Gastrocnemius medialis (tissue), 4 donors: ENCODE measurements around the gene ZNF580. TPM values are rescaled to one million over a fixed set of nuclear protein-coding genes. Genes with fewer than 3 reads are reported as not detected.
A peak's percentile ranks its signal among the peaks of the same experiment; 100 is the strongest.

Experiments used
- ATAC-seq, 2 donors: fragments of 150-250 bp; one replicate each; pipeline ENCODE4 v1.9.1; 2016
- DNase-seq, 2 donors: peaks; one replicate each; pipeline ENCODE4 v3.0.0-alpha.2; 2019
- H3K27ac ChIP-seq, 4 donors: fragments of 200-600 bp; sonication (generic); 1 replicate in 1 of 4; 2 replicates in 3 of 4; pipeline ENCODE4 v1.5.1; 2016 to 2018; ENCODE audit warnings: mild to moderate bottlenecking in 2 of 4, moderate library complexity in 1 of 4
- H3K27me3 ChIP-seq, 3 donors: fragments of 200-600 bp; sonication (generic) in 2 of 3; 1 replicate in 1 of 3; 2 replicates in 2 of 3; pipeline versions ENCODE4 v1.5.1 to v1.6.0; 2016 to 2019; ENCODE audit warnings: mild to moderate bottlenecking in 1 of 3, moderate library complexity in 1 of 3
- H3K36me3 ChIP-seq, 2 donors: fragments of 200-600 bp; sonication (generic) in 1 of 2; one replicate each; pipeline ENCODE4 v1.5.1; 2017 to 2018
- H3K4me1 ChIP-seq, 2 donors: fragments of 200-600 bp; sonication (generic) in 1 of 2; one replicate each; pipeline ENCODE4 v1.5.1; 2016 to 2017; ENCODE audit warnings: mild to moderate bottlenecking in 2 of 2
- H3K4me3 ChIP-seq, 4 donors: fragments of 200-600 bp; sonication (generic) in 3 of 4; 1 replicate in 1 of 4; 2 replicates in 3 of 4; pipeline ENCODE4 v1.5.1; 2016 to 2019; ENCODE audit warnings: mild to moderate bottlenecking in 2 of 4
- H3K9me3 ChIP-seq, 3 donors: fragments of 200-600 bp; sonication (generic) in 2 of 3; 1 replicate in 1 of 3; 2 replicates in 2 of 3; pipeline ENCODE4 v1.5.1; 2016 to 2019
- CTCF ChIP-seq, 5 experiments: fragments of 450-650 bp in 3 of 5; fragments of 200-600 bp in 2 of 5; sonication (generic) in 2 of 5; IDR thresholded peaks in 4 of 5; conservative IDR thresholded peaks in 1 of 5; 1 replicate in 4 of 5; 2 replicates in 1 of 5; pipeline ENCODE4 v1.5.1; 2016 to 2019; ENCODE audit warnings: antibody characterized with exemption in 5 of 5, mild to moderate bottlenecking in 3 of 5, moderate library complexity in 3 of 5
- POLR2A ChIP-seq, 2 donors: fragments of 450-650 bp; IDR thresholded peaks; one replicate each; pipeline ENCODE4 v1.6.1; 2017; ENCODE audit warnings: antibody characterized with exemption in 2 of 2, mild to moderate bottlenecking in 2 of 2, moderate library complexity in 2 of 2
- in situ Hi-C, 4 donors: fragments of 200-750 bp; cut with MboI; loops; one replicate each; pipeline versions ENCODE4 v1.15.0 to v1.8.0; 2017; ENCODE audit warnings: low sequenced_read_pairs in 4 of 4
- intact Hi-C: fragments of 100-400 bp; cut with DNase I; formaldehyde crosslinking; loops from one replicate; pipeline ENCODE4 v1.15.1; 2023; ENCODE audit warnings: low total_unique reads
- total RNA-seq, 4 donors: library from RNA; depleted of rRNA; stranded (reverse); fragments of >200 nt; gene quantifications; one replicate each; pipeline versions ENCODE4 v1.1.0 to v1.2.3, GENCODE V29; 2016

Gene ZNF580
- total RNA-seq, 4 donors from 2014 or later: 1.5 to 12.3 (median 7.2) TPM

- Histone ChIP-seq H3K36me3 (no peaks in the 10 kb centered on the region), H3K4me3 (no peak overlapping the region), H3K27ac (peak overlapping the region in 2 of 4 donors; percentile 90 to 100), H3K27me3 (no peaks in the 10 kb centered on the region), H3K4me1 (peaks cover 52 to 65% of the 10 kb centered on the region in 2 donors), H3K9me3 (no peaks in the 10 kb centered on the region)
- DNase-seq (no peak), ATAC-seq (no peak)
- intact Hi-C loops (loop anchor here (5.0 kb wide), 1 partner anchor 40 kb away; the partner anchor contains the start of gene FIZ1), in situ Hi-C loops (loop anchor here in 3 of 4 donors (10.0 to 25.0 kb wide), 3 partner anchors 53 to 500 kb away; partner anchors contain the start of genes TNNT1 (in 1 of the 3) and ZNF579 (in 1 of the 3))
- TF ChIP-seq POLR2A (IDR thresholded peaks at IDR 0.05): no peak
- no peak for TF ChIP-seq CTCF (IDR thresholded peaks at IDR 0.05 in 4 of 5, conservative IDR thresholded peaks at IDR 0.05 in 1 of 5)
Observed at GRCh38 chr19:55637534-55637933, 3.3 kb upstream of the ZNF580 start.

GRCh38 chr19:55638864-55639359 lies 1.9 kb upstream of the ZNF580 start:
- peak overlapping the region in 2 of 4 donors; percentile 83 to 97 for H3K27ac ChIP-seq
- intact Hi-C loops (loop anchor here (5.0 kb wide), 1 partner anchor 42 kb away; the partner anchor contains the start of gene FIZ1), in situ Hi-C loops (loop anchor here in 3 of 4 donors (10.0 to 25.0 kb wide), 3 partner anchors 54 to 502 kb away; partner anchors contain the start of genes TNNT1 (in 1 of the 3) and ZNF579 (in 1 of the 3))
- H3K27me3 ChIP-seq: no peaks in the 10 kb centered on the region
- no peaks in the 10 kb centered on the region for H3K9me3 ChIP-seq
- ATAC-seq (no peak), DNase-seq (peak in 1 of 2 donors; percentile 50)
- no peak overlapping the region for H3K4me3 ChIP-seq
- H3K4me1 ChIP-seq: peaks cover 61 to 74% of the 10 kb centered on the region in 2 donors
- TF ChIP-seq CTCF (IDR thresholded peaks at IDR 0.05 in 4 of 5, conservative IDR thresholded peaks at IDR 0.05 in 1 of 5) (peak in 4 of 5 experiments; percentile 14 to 36 (median 26)), POLR2A (IDR thresholded peaks at IDR 0.05) (no peak)
- no peaks in the 10 kb centered on the region for H3K36me3 ChIP-seq

GRCh38 chr19:55640043-55640576 lies 692 bp upstream of the ZNF580 start:
- Histone ChIP-seq H3K4me3 (peak overlapping the region; percentile 80 to 99 (median 94)), H3K4me1 (peaks cover 67 to 76% of the 10 kb centered on the region in 2 donors), H3K9me3 (no peaks in the 10 kb centered on the region), H3K36me3 (peaks cover 0 to 5% of the 10 kb centered on the region in 2 donors), H3K27me3 (no peaks in the 10 kb centered on the region), H3K27ac (peak overlapping the region; percentile 82 to 98 (median 90))
- DNase-seq (peak; percentile 33 to 74), ATAC-seq (peak; percentile 15 to 34)
- in situ Hi-C loops (loop anchor here in 1 of 4 donors (25.0 kb wide), 1 partner anchor 503 kb away; the partner anchor contains the start of gene TNNT1), intact Hi-C loops (loop anchor here (5.0 kb wide), 1 partner anchor 523 kb away; the partner anchor contains the start of gene PPP1R12C)
- TF ChIP-seq POLR2A (IDR thresholded peaks at IDR 0.05) (no peak), CTCF (IDR thresholded peaks at IDR 0.05 in 4 of 5, conservative IDR thresholded peaks at IDR 0.05 in 1 of 5) (peak; percentile 50 to 70 (median 67))

GRCh38 chr19:55641426-55642152 lies 787 bp downstream of the ZNF580 start:
- Histone ChIP-seq H3K4me3 (peak overlapping the region; percentile 80 to 99 (median 94)), H3K27me3 (no peaks in the 10 kb centered on the region), H3K4me1 (peaks cover 59 to 64% of the 10 kb centered on the region in 2 donors), H3K36me3 (peaks cover 0 to 10% of the 10 kb centered on the region in 2 donors), H3K27ac (peak overlapping the region; percentile 82 to 98 (median 90)), H3K9me3 (no peaks in the 10 kb centered on the region)
- DNase-seq (no peak), ATAC-seq (peak in 1 of 2 donors; percentile 1)
- intact Hi-C loops (loop anchor here (5.0 kb wide), 1 partner anchor 524 kb away; the partner anchor contains the start of gene PPP1R12C), in situ Hi-C loops (loop anchor here in 1 of 4 donors (25.0 kb wide), 1 partner anchor 504 kb away; the partner anchor contains the start of gene TNNT1)
- no peak for TF ChIP-seq CTCF (IDR thresholded peaks at IDR 0.05 in 4 of 5, conservative IDR thresholded peaks at IDR 0.05 in 1 of 5)
- no peak for TF ChIP-seq POLR2A (IDR thresholded peaks at IDR 0.05)
